ENCODE results near the gene CCDC149.

CCDC149 gene

GRCh38 chr4:24886596-24886995 is 26.2 kb downstream of the CCDC149 start:
- Histone ChIP-seq H3K4me2 (ENCODE audit: low read length) (no peak overlapping the region), H4K5ac (ENCODE audit: low read length) (no peak overlapping the region), H2AK5ac (ENCODE audit: low read length) (no peak overlapping the region), H3K79me2 (ENCODE audit: control insufficient read depth, insufficient read depth, low read length) (no peaks in the 10 kb centered on the region), H3K9ac (ENCODE audit: low read length) (no peak overlapping the region), H3K4me1 (ENCODE audit: control insufficient read depth, low read depth, low read length) (peaks cover 5% of the 10 kb centered on the region), H3K27ac (ENCODE audit: low read depth, low read length) (no peak overlapping the region), H2BK120ac (ENCODE audit: low read depth, low read length) (no peak overlapping the region), H3K18ac (ENCODE audit: low read length) (no peak overlapping the region), H2BK15ac (replicated peaks; ENCODE audit: low read depth) (no peak overlapping the region), H3K79me1 (ENCODE audit: low read length) (no peaks in the 10 kb centered on the region), H3K36me3 (ENCODE audit: control insufficient read depth, insufficient read depth, low read length) (no peaks in the 10 kb centered on the region), H3K4me3 (ENCODE audit: low read length) (no peak overlapping the region), H3K56ac (ENCODE audit: low read length) (no peak overlapping the region), H4K8ac (ENCODE audit: low read depth, low read length) (no peak overlapping the region), H3K27me3 (ENCODE audit: insufficient read depth, low read length, poor library complexity) (no peaks in the 10 kb centered on the region), H3K23ac (ENCODE audit: low read length) (no peak overlapping the region), H3K4ac (ENCODE audit: low read depth, low read length) (no peak overlapping the region), H2BK5ac (ENCODE audit: low read length) (no peak overlapping the region)
- WGBS (ENCODE audit: extremely low coverage, insufficient coverage, low lambda C conversion rate) = no CpG with 5 or more reads among the region's 3 CpGs
- DNase-seq = no peak

- H3K56ac ChIP-seq (ENCODE audit: low read length) = no peak overlapping the region
- DNase-seq = peak; percentile 9
- no CpG with 5 or more reads among the region's 8 CpGs for WGBS (ENCODE audit: extremely low coverage, insufficient coverage, low lambda C conversion rate)
Observed at GRCh38 chr4:24885342-24885741, 27.5 kb downstream of the CCDC149 start.

GRCh38 chr4:24884902-24885301 is 27.9 kb downstream of the CCDC149 start:
- Histone ChIP-seq H3K56ac (ENCODE audit: low read length) (no peak overlapping the region), H2BK120ac (ENCODE audit: low read depth, low read length) (no peak overlapping the region), H3K23ac (ENCODE audit: low read length) (no peak overlapping the region), H3K27ac (ENCODE audit: low read depth, low read length) (no peak overlapping the region), H2BK15ac (replicated peaks; ENCODE audit: low read depth) (no peak overlapping the region), H3K4ac (ENCODE audit: low read depth, low read length) (no peak overlapping the region), H3K79me1 (ENCODE audit: low read length) (no peaks in the 10 kb centered on the region), H3K36me3 (ENCODE audit: control insufficient read depth, insufficient read depth, low read length) (no peaks in the 10 kb centered on the region), H2AK5ac (ENCODE audit: low read length) (no peak overlapping the region), H4K5ac (ENCODE audit: low read length) (no peak overlapping the region), H3K4me1 (ENCODE audit: control insufficient read depth, low read depth, low read length) (peaks cover 5% of the 10 kb centered on the region), H3K4me2 (ENCODE audit: low read length) (no peak overlapping the region), H3K9ac (ENCODE audit: low read length) (no peak overlapping the region), H3K4me3 (ENCODE audit: low read length) (no peak overlapping the region), H3K18ac (ENCODE audit: low read length) (no peak overlapping the region), H4K8ac (ENCODE audit: low read depth, low read length) (no peak overlapping the region), H2BK5ac (ENCODE audit: low read length) (no peak overlapping the region), H3K79me2 (ENCODE audit: control insufficient read depth, insufficient read depth, low read length) (no peaks in the 10 kb centered on the region), H3K27me3 (ENCODE audit: insufficient read depth, low read length, poor library complexity) (no peaks in the 10 kb centered on the region)
- no peak for DNase-seq
- WGBS (ENCODE audit: extremely low coverage, insufficient coverage, low lambda C conversion rate) = no CpG with 5 or more reads among the region's 8 CpGs

More at GRCh38 chr4:24885342-24885741, 27.5 kb downstream of the CCDC149 start:
- Histone ChIP-seq H3K9ac (ENCODE audit: low read length) (no peak overlapping the region), H4K8ac (ENCODE audit: low read depth, low read length) (no peak overlapping the region), H3K4me1 (ENCODE audit: control insufficient read depth, low read depth, low read length) (peaks cover 5% of the 10 kb centered on the region), H2AK5ac (ENCODE audit: low read length) (no peak overlapping the region), H3K36me3 (ENCODE audit: control insufficient read depth, insufficient read depth, low read length) (no peaks in the 10 kb centered on the region), H3K4ac (ENCODE audit: low read depth, low read length) (no peak overlapping the region), H2BK120ac (ENCODE audit: low read depth, low read length) (no peak overlapping the region), H3K79me1 (ENCODE audit: low read length) (no peaks in the 10 kb centered on the region), H2BK5ac (ENCODE audit: low read length) (no peak overlapping the region), H3K79me2 (ENCODE audit: control insufficient read depth, insufficient read depth, low read length) (no peaks in the 10 kb centered on the region), H4K5ac (ENCODE audit: low read length) (no peak overlapping the region), H3K23ac (ENCODE audit: low read length) (no peak overlapping the region), H3K27ac (ENCODE audit: low read depth, low read length) (no peak overlapping the region), H3K4me2 (ENCODE audit: low read length) (no peak overlapping the region), H2BK15ac (replicated peaks; ENCODE audit: low read depth) (no peak overlapping the region), H3K27me3 (ENCODE audit: insufficient read depth, low read length, poor library complexity) (no peaks in the 10 kb centered on the region), H3K4me3 (ENCODE audit: low read length) (no peak overlapping the region), H3K18ac (ENCODE audit: low read length) (no peak overlapping the region)

- no peak overlapping the region for H3K9ac ChIP-seq (ENCODE audit: low read length)
- no peak overlapping the region for H2BK5ac ChIP-seq (ENCODE audit: low read length)
- no peak overlapping the region for H3K27ac ChIP-seq (ENCODE audit: low read depth, low read length)
- H2BK120ac ChIP-seq (ENCODE audit: low read depth, low read length) = no peak overlapping the region
- no peaks in the 10 kb centered on the region for H3K36me3 ChIP-seq (ENCODE audit: control insufficient read depth, insufficient read depth, low read length)
- no peak overlapping the region for H3K4me3 ChIP-seq (ENCODE audit: low read length)
- H3K79me2 ChIP-seq (ENCODE audit: control insufficient read depth, insufficient read depth, low read length) = no peaks in the 10 kb centered on the region
- no peak overlapping the region for H3K23ac ChIP-seq (ENCODE audit: low read length)
- H2AK5ac ChIP-seq (ENCODE audit: low read length) = no peak overlapping the region
- no peak overlapping the region for H2BK15ac ChIP-seq (replicated peaks; ENCODE audit: low read depth)
- H3K4me2 ChIP-seq (ENCODE audit: low read length) = no peak overlapping the region
- H3K4me1 ChIP-seq (ENCODE audit: control insufficient read depth, low read depth, low read length) = no peaks in the 10 kb centered on the region
- no peak overlapping the region for H4K8ac ChIP-seq (ENCODE audit: low read depth, low read length)
- no peak overlapping the region for H3K18ac ChIP-seq (ENCODE audit: low read length)
- H4K5ac ChIP-seq (ENCODE audit: low read length) = no peak overlapping the region
- no peaks in the 10 kb centered on the region for H3K79me1 ChIP-seq (ENCODE audit: low read length)
- no peak overlapping the region for H3K4ac ChIP-seq (ENCODE audit: low read depth, low read length)
- H3K27me3 ChIP-seq (ENCODE audit: insufficient read depth, low read length, poor library complexity) = no peaks in the 10 kb centered on the region
- WGBS (ENCODE audit: extremely low coverage, insufficient coverage, low lambda C conversion rate) = no CpG with 5 or more reads among the region's 3 CpGs
- H3K56ac ChIP-seq (ENCODE audit: low read length) = no peak overlapping the region
- DNase-seq = peak; percentile 9
Observed at GRCh38 chr4:24881508-24882196, 31.2 kb downstream of the CCDC149 start.

- Histone ChIP-seq H3K18ac (ENCODE audit: low read length) (no peak overlapping the region), H2BK15ac (replicated peaks; ENCODE audit: low read depth) (no peak overlapping the region), H3K4ac (ENCODE audit: low read depth, low read length) (no peak overlapping the region), H4K8ac (ENCODE audit: low read depth, low read length) (no peak overlapping the region), H3K4me2 (ENCODE audit: low read length) (no peak overlapping the region), H3K23ac (ENCODE audit: low read length) (no peak overlapping the region), H3K9ac (ENCODE audit: low read length) (no peak overlapping the region), H4K5ac (ENCODE audit: low read length) (no peak overlapping the region), H3K36me3 (ENCODE audit: control insufficient read depth, insufficient read depth, low read length) (no peaks in the 10 kb centered on the region), H2BK5ac (ENCODE audit: low read length) (no peak overlapping the region), H2AK5ac (ENCODE audit: low read length) (no peak overlapping the region), H3K27ac (ENCODE audit: low read depth, low read length) (no peak overlapping the region), H3K56ac (ENCODE audit: low read length) (no peak overlapping the region), H3K4me1 (ENCODE audit: control insufficient read depth, low read depth, low read length) (no peaks in the 10 kb centered on the region), H3K4me3 (ENCODE audit: low read length) (no peak overlapping the region), H3K79me2 (ENCODE audit: control insufficient read depth, insufficient read depth, low read length) (no peaks in the 10 kb centered on the region), H3K79me1 (ENCODE audit: low read length) (no peaks in the 10 kb centered on the region), H3K27me3 (ENCODE audit: insufficient read depth, low read length, poor library complexity) (no peaks in the 10 kb centered on the region), H2BK120ac (ENCODE audit: low read depth, low read length) (no peak overlapping the region)
- no peak for DNase-seq
- WGBS (ENCODE audit: extremely low coverage, insufficient coverage, low lambda C conversion rate) = no CpG with 5 or more reads among the region's 8 CpGs
Observed at GRCh38 chr4:24880186-24880585, 32.7 kb downstream of the CCDC149 start.

- Histone ChIP-seq H3K27me3 (ENCODE audit: insufficient read depth, low read length, poor library complexity) (no peaks in the 10 kb centered on the region), H3K4me1 (ENCODE audit: control insufficient read depth, low read depth, low read length) (no peaks in the 10 kb centered on the region), H2BK15ac (replicated peaks; ENCODE audit: low read depth) (no peak overlapping the region), H3K23ac (ENCODE audit: low read length) (no peak overlapping the region), H3K4ac (ENCODE audit: low read depth, low read length) (no peak overlapping the region), H3K9ac (ENCODE audit: low read length) (no peak overlapping the region), H3K79me1 (ENCODE audit: low read length) (no peaks in the 10 kb centered on the region), H4K5ac (ENCODE audit: low read length) (no peak overlapping the region), H3K36me3 (ENCODE audit: control insufficient read depth, insufficient read depth, low read length) (no peaks in the 10 kb centered on the region), H2AK5ac (ENCODE audit: low read length) (no peak overlapping the region), H3K4me2 (ENCODE audit: low read length) (no peak overlapping the region), H3K27ac (ENCODE audit: low read depth, low read length) (no peak overlapping the region), H4K8ac (ENCODE audit: low read depth, low read length) (no peak overlapping the region), H2BK5ac (ENCODE audit: low read length) (no peak overlapping the region), H3K56ac (ENCODE audit: low read length) (no peak overlapping the region), H2BK120ac (ENCODE audit: low read depth, low read length) (no peak overlapping the region), H3K18ac (ENCODE audit: low read length) (no peak overlapping the region), H3K79me2 (ENCODE audit: control insufficient read depth, insufficient read depth, low read length) (no peaks in the 10 kb centered on the region), H3K4me3 (ENCODE audit: low read length) (no peak overlapping the region)
- DNase-seq = no peak
- no CpG with 5 or more reads among the region's 8 CpGs for WGBS (ENCODE audit: extremely low coverage, insufficient coverage, low lambda C conversion rate)
Observed at GRCh38 chr4:24878636-24879016, 34.2 kb downstream of the CCDC149 start.
